GM12801 (cell line): ENCODE measurements around the gene NSMCE1.

Source experiments
- CTCF ChIP-seq: IDR thresholded peaks from one replicate; pipeline ENCODE4 v1.5.1; 2011; ENCODE audit warnings: control low read depth; ENCODE audit not compliant: insufficient read length; ENCODE audit errors: extremely low read depth

The NSMCE1 gene

GRCh38 chr16:27268376-27269299 is at the start of gene NSMCE1:
TSS of gene NSMCE1 (minus strand) at chr16:27268772. CDS start at chr16:27257570, 11,202 bp downstream.
- no peak for TF ChIP-seq CTCF

- no peak for TF ChIP-seq CTCF
These were observed 49.3 kb upstream of the NSMCE1 start for GRCh38 chr16:27317738-27318391.

GRCh38 chr16:27317320-27317719 is 48.7 kb upstream of the NSMCE1 start:
- no peak for TF ChIP-seq CTCF

- no peak for TF ChIP-seq CTCF
These were observed 47.6 kb upstream of the NSMCE1 start for GRCh38 chr16:27316038-27316680.

- TF ChIP-seq CTCF: no peak
These were observed 46.9 kb upstream of the NSMCE1 start for GRCh38 chr16:27315333-27316037.

GRCh38 chr16:27314986-27315332 is 46.4 kb upstream of the NSMCE1 start:
- no peak for TF ChIP-seq CTCF
